Measurements from ENCODE around the gene MSI2.

DNA sequence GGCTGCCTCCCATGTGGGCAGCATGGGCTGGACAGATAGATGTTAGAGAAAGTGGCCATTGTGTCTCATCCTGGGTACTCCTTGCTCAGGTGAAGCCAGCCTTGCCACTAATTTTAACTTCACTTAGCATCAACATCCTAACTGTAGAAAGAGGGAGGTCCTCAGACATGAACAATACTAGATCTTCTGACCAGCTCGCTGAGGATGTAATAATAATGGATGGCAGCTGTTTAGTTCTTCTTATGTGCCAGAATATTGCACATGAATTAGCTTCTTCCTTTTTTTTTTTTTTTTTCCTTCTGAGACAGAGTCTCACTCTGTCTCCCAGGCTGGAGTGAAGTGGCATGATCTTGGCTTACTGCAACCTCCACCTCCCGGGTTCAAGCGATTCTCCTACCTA is 256.4 kb downstream of the MSI2 start:
- TF ChIP-seq, protein P1, sequence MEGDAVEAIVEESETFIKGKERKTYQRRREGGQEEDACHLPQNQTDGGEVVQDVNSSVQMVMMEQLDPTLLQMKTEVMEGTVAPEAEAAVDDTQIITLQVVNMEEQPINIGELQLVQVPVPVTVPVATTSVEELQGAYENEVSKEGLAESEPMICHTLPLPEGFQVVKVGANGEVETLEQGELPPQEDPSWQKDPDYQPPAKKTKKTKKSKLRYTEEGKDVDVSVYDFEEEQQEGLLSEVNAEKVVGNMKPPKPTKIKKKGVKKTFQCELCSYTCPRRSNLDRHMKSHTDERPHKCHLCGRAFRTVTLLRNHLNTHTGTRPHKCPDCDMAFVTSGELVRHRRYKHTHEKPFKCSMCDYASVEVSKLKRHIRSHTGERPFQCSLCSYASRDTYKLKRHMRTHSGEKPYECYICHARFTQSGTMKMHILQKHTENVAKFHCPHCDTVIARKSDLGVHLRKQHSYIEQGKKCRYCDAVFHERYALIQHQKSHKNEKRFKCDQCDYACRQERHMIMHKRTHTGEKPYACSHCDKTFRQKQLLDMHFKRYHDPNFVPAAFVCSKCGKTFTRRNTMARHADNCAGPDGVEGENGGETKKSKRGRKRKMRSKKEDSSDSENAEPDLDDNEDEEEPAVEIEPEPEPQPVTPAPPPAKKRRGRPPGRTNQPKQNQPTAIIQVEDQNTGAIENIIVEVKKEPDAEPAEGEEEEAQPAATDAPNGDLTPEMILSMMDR (IDR thresholded peaks at IDR 0.05): no peak
- TF ChIP-seq POLR2A (IDR thresholded peaks at IDR 0.05): no peak
